Hepatocyte (in vitro differentiated cells): ENCODE data around the gene GDPD5.

Experiments used
- EZH2 ChIP-seq: fragments of 200-600 bp; sonication (generic); IDR thresholded peaks from 2 replicates; pipeline ENCODE4 v1.6.1; 2016; ENCODE audit warnings: antibody characterized with exemption, mild to moderate bottlenecking, borderline replicate concordance
- EZH2phosphoT487 ChIP-seq: fragments of 200-600 bp; sonication (generic); IDR thresholded peaks from one replicate; pipeline ENCODE4 v1.6.1; 2018; ENCODE audit warnings: antibody characterized with exemption, mild to moderate bottlenecking, low read depth, moderate library complexity; ENCODE audit not compliant: unreplicated experiment, severe bottlenecking
- TF ChIP-seq, protein P1 (sequence below): fragments of 200-600 bp; sonication (generic); IDR thresholded peaks from 2 replicates; pipeline ENCODE4 v1.5.1; 2016; ENCODE audit warnings: antibody characterized with exemption, mild to moderate bottlenecking; ENCODE audit not compliant: poor library complexity

- TF ChIP-seq, protein P1, sequence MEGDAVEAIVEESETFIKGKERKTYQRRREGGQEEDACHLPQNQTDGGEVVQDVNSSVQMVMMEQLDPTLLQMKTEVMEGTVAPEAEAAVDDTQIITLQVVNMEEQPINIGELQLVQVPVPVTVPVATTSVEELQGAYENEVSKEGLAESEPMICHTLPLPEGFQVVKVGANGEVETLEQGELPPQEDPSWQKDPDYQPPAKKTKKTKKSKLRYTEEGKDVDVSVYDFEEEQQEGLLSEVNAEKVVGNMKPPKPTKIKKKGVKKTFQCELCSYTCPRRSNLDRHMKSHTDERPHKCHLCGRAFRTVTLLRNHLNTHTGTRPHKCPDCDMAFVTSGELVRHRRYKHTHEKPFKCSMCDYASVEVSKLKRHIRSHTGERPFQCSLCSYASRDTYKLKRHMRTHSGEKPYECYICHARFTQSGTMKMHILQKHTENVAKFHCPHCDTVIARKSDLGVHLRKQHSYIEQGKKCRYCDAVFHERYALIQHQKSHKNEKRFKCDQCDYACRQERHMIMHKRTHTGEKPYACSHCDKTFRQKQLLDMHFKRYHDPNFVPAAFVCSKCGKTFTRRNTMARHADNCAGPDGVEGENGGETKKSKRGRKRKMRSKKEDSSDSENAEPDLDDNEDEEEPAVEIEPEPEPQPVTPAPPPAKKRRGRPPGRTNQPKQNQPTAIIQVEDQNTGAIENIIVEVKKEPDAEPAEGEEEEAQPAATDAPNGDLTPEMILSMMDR, result no peak
- TF ChIP-seq EZH2 (no peak), EZH2phosphoT487 (no peak)
Measured at GRCh38 chr11:75555079-75555811, 29.5 kb upstream of the GDPD5 start.
